Measurements from ENCODE around the gene WDR89.
"Not testable (repeated sequence)": the region's sequence is repeated elsewhere in the genome, so short reads cannot be mapped to it uniquely, and the experiment has no call there.

WDR89 gene

GRCh38 chr14:63594455-63595372 lies 47.0 kb downstream of the WDR89 start:
- DNase-seq = no peak

GRCh38 chr14:63583046-63583445 lies 58.6 kb downstream of the WDR89 start:
- DNase-seq = not testable (repeated sequence)

DNA sequence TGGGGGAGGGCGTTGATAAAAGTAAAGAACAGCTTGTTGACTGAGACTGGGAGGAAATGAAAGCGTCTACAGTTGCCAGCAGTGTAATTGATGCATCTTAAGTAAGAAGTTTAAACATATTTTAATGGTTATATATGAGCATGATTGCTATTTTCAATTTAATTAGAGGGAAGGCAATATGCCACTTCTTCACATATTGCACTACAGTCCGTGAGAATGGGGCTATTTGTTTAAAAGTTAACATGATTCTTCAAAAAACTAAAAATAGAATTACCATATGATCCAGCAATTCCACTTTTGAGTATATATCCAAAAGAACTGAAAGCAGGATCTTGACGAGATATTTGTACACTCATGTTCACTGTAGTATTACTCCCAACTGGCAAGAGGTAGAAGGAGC lies 60.2 kb downstream of the WDR89 start:
- DNase-seq = no peak

DNA sequence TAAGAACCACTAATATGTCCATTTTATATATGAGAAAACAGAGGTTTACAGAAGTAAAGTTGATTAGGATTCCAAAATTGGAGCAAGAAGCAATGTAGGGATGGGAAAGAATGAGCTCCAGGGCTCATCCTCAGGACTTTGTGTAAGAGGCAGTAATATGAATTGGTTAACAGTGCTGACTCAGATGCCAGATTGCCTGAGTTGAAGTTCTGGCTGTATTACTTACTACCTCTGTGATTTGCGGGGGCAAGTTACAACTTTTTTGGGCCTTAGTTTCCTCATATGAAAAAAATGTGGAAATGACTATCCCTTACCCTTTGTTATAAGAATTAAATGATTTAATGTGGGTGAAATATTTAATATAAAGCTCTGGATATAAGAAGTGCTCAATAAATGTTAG lies 63.4 kb downstream of the WDR89 start:
- DNase-seq = no peak

- DNase-seq = no peak
These were observed 68.1 kb downstream of the WDR89 start for GRCh38 chr14:63573581-63573980.

DNA sequence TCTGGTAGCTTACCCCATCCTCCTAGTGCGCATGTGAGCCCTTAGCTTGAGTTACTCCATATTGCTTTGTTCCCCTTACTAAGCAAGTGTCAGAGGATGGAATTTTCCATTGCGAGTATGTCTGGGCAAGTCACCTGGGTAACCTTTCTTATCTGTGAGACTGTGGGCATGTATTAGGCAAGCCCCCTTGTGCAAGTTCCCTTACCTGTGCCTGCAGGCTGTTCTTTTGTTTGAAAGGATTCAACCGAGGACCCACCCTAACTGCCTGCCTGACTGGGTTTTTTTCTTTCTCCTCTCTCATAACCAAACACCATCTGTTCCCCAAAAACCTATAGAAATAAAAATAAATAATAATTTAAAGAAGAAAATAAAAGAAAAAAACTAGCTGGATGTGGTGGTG lies 76.2 kb downstream of the WDR89 start:
- no peak for DNase-seq

DNA sequence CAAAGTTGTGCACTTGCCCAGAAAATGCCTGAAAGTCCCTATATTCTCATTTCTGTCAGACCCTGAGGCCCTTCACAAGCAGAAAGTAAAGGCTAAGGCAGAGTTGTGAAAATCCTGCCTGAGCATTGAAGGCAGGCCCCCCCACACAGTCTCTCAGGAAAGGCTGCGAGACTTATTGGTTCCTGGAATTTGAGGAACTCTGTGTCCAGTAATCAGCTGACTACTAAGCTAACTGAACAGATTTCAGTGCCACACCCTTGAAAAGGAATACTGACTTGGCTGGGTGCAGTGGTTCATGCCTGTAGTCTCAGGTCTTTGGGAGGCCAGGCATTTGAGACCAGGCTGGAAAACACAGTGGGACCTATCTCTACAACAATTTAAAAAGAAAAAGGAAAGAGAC lies 77.4 kb downstream of the WDR89 start:
- DNase-seq = no peak

GRCh38 chr14:63563370-63564026 lies 78.2 kb downstream of the WDR89 start:
- no peak for DNase-seq

- no peak for DNase-seq
These were observed 79.3 kb downstream of the WDR89 start for GRCh38 chr14:63562405-63562804.

GRCh38 chr14:63555572-63555971 lies 86.1 kb downstream of the WDR89 start:
- DNase-seq = no peak

DNA sequence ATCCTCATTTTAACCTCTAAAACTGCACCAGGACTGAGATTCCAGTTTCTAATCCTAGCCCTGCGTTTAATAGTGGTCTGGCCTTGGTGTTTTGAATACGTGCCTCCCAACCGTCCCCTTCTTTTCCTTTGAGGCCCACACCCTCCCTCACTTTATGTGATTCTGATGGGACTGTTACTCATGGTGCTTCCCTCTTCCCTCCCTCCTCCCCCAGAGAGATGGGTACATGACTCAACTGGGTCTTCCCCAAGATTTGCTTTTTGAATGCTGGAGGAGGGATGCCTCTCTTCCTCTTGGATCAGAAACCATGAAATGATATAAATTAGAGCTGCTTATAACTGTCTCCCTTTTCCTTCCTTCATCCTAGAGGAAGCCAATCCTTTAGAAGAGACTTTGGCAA lies 90.3 kb downstream of the WDR89 start:
- DNase-seq = no peak

DNA sequence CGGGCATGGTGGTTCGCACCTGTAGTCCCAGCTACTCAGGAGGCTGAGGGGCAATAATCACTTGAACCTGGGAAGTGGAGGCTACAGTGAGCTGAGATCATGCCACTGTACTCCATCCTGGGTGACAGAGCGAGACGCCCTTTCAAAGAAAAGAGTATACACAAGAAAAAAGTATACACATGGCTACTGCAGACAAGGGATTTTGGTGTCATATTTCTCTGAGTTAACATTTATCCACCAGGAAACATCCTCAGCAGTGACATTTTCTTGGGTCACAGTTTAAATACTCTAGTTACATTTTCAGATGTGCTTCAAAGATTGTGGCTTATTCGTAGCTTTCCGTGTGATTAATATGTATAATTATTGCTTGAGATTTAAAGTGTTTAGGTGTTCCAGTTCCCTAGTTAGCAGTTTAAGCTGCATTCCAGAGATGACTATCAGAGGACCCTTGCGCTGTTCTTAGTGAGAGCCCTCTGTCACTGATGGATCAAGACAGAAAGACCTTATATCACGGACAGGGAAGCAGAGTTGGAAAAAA lies 93.8 kb downstream of the WDR89 start:
- DNase-seq = no peak

Data from CD4-positive, alpha-beta T cell treated with Interleukin-15 for 1 hour (primary cell).